HG02678 (cell line): ENCODE data around the gene PRC1.
A peak's percentile ranks its signal among the peaks of the same experiment; 100 is the strongest.

Source experiments
- ATAC-seq: cut with Tn5 transposase; IDR thresholded peaks from one replicate; pipeline ENCODE4 v1.9.1; 2021; ENCODE audit warnings: mild to moderate bottlenecking, moderate library complexity; ENCODE audit not compliant: unreplicated experiment

PRC1 gene

DNA sequence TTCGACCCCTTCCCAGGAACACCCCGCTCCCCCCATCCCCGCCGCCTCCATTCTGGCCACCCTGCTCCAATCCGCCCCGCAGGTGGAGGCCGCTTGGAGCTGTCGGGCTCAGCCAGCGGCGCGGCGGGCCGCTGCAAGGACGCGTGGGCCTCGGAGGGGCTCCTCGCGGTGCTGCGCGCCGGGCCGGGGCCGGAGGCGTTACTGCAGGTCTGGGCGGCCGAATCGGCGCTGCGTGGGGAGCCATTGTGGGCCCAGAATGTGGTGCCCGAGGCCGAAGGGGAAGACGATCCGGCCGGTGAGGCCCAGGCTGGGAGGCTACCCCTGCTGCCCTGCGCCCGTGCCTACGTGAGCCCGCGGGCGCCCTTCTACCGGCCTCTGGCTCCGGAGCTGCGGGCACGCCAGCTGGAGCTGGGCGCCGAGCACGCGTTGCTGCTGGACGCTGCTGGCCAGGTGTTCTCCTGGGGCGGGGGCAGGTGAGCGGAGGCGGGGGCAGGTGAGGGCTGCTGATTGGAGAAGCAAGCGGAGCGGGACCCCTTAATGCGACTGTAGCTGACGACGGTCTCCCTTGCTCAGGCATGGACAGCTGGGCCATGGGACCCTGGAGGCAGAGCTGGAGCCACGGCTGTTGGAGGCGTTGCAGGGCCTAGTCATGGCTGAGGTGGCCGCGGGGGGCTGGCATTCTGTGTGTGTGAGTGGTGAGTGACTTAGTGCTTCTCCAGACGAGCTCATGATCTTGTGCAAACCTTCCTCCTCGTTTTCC, 37.1 kb downstream of the PRC1 start:
- ATAC-seq: no peak

DNA sequence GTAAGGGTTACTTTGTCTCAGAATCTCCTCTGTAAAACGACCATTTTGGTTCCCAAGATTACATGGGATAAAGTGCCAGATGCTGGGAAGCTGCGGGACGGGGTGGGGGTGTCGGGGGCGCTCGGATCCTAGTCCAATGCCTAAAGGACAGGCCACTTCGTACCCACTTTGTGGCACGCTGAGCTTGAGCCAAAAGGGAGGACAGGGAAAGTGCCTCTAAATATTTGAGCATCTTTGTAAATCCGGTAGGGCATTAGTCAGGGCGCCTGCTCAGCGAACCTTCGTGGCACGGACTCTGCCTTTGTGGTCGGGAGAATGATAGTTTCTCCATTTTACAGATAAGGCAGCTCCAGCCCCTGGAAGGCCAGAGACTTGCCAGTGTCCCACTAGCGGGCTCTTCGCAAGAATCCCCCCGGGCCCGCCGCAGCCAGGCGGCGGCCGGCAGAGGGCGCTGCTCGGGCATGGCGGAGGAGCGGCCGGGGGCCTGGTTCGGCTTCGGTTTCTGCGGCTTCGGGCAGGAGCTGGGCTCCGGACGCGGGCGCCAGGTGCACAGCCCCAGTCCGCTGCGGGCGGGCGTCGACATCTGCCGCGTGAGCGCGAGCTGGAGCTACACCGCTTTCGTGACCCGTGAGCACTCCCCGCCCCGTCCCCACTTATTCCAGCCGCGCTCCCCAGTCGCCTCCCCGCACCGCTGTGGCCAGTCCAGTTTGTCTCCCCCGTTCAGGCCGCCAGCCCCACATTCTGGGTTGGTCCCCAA, 37.9 kb downstream of the PRC1 start:
- ATAC-seq: peak; percentile 38

DNA sequence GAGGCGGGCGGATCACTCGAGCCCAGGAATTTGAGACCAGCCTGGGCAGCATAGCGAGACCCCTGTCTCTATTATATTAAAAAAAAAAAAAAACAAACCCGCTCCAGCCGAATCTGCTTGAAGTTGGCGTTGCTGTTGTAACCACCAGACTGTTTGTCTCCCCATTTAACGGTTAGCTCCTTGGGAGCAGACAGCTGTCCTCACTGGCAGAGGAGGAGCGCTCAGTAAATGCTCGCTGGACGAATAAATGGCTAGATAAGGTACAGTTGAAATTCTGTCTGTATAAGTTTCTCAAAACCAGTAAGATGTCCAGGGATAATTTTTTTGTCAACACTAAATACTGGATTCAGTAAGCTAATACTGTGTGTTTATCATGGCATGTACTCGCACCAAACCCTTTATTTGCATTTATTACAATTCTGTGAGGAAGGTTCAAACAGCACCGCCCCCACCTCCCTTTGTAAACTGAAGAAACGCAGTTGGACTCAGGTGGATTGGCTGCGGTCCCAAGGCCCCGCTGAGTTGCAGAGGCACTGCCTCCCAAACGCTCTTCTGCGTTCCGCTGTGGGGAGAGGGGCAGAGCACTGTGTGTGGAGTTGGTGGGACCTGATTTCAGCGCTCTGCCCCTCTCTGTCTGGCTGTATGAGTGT, 38.6 kb downstream of the PRC1 start:
- ATAC-seq: no peak

DNA sequence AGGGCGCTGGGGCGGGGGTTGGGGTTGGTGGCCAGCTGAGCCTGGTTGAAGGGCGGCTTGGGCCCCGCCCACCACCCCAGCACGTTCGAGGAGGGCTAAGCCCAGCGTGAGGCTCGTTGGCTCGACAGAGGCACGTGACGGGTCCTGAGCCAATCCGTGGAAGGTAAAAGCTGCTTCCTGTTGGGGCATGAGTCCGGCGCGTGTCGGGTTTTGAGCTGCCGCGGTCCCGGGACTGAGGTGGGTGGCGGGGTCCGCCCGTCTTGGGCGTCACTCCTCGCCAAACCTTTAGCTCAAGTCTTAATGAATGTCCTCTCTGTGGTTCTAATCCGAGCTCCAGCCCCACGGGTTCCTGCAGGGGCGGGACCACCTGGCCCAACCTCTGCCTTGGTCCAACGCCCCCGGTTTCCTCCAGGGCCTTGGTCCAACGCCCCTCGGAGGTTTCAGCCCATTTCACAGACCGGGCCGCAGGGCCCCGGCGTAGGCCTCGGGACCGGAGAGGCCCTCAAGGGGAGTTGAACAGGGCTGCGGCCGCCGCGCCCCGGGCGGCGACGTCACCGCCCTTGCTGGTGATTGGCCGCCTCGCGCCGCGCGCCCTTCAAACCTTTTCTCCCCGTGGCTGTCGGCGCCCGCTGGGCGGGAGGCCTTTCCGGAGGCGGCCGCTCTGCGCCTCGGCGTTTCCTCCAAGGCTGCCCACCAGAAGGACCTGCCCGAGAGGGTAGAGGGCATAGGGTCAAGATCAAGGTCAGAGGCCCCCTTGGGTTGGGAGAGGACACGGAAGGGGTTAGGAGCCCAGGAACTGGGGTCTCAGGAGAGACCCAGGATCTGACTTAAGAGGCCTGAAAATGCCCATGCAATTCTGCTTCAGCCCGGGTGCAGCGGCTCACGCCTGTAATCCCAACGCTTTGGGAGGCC, 39.4 kb downstream of the PRC1 start, which contains the start of gene RCCD1:
RCCD1 (plus strand) TSS at position 173 of the 912 bp plus-strand sequence. CDS start 1,851 bp downstream, outside the sequence.
- peak; percentile 91 for ATAC-seq

DNA sequence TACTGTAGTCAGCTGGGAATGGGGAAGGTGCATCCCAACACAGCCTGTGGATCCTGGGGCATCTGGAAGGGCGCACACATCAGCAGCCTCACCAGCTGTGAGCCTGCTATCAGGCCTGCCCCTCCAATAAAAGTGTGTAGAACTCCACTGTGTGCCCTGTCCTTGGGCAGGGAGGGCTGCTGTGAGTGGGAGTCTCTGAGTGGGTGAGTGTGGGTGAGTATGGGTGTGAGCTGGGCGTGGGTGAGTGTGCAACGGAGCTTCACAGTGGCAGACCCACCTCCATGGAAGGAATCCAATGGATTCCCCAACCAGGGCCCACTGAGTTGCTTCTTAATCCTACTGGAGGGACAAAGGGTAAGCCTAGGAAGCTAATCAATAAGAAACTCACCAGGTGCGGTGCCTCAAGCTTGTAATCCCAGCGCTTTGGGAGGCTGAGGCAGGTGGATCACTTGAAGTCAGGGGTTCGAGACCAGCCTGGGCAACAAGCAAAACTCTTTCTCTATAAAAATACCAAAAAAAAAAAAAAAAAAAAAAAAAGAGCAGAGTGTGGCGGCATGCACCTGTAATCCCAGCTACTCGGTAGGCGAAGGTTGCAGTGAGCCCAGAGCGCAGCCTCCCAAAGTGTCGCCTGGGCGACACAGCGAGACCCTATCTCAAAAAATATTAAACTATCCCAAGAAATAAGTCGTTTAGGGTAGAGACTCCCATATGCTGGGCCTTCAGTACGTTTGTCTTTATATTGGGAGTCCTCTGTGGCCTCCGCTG, 40.2 kb downstream of the PRC1 start:
- ATAC-seq: no peak

DNA sequence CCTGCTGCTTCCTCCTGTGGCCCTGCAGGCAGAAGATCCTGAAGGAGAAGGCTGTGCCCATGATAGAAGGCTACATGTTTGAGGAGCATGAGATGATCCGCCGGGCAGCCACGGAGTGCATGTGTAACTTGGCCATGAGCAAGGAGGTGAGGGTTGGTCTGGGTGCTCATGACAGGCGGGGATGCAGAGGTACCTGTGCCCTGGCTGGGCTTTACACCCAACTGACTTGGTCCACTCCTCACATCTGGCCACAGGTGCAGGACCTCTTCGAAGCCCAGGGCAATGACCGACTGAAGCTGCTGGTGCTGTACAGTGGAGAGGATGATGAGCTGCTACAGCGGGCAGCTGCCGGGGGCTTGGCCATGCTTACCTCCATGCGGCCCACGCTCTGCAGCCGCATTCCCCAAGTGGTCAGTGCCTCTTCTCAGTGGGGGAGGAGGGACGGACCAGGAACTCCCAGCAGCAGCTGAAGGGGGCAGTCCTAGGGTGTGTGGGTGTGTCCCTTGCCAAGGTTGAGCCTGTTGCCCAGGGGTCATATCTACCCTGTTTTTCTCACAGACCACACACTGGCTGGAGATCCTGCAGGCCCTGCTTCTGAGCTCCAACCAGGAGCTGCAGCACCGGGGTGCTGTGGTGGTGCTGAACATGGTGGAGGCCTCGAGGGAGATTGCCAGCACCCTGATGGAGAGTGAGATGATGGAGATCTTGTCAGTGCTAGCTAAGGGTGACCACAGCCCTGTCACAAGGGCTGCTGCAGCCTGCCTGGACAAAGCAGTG, 41.2 kb downstream of the PRC1 start:
- no peak for ATAC-seq

DNA sequence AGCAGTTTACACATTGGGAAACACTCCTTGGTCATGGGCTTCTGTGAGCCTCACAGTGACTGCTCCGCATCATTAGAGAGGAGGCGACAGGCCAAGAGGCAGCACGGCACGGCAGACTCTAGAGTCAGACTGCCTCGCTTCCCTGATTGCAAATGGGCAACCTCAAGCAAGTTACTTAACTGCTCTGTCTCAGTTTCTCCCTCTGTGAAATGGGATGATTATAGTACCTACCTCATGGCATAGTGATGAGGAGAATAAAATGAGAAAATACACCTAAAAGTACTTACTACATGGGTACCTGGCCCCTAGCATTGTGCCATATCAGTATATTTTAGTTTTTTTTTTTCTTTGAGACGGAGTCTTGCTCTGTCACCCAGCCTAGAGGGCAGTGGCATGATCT, 43.7 kb downstream of the PRC1 start:
- no peak for ATAC-seq

DNA sequence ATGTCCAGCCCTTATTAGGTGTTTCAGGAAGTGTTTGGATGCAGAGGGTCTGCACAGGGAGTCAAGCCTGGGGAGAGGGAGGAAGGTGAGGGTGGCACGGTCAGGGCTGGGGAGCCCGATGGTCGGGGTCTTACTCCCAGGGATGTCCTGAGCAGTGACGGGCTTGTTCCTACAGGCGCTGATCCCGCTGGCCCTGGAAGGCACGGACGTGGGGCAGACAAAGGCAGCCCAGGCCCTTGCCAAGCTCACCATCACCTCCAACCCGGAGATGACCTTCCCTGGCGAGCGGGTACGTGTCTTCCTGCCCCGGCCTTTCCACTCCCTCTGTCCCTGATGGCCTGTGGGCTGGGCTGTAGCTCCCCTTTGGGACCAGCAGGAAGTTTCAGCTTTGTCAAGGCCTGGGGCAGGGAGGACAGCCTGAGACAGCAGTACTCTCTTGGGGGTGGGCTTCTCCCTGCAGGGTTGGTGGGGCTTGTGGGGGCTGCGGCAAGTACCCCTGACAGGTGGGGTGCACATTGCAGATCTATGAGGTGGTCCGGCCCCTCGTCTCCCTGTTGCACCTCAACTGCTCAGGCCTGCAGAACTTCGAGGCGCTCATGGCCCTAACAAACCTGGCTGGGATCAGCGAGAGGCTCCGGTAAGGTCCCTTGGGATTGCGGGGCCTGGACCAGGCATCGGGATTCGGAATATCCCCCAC, 44.2 kb downstream of the PRC1 start:
- ATAC-seq: no peak

DNA sequence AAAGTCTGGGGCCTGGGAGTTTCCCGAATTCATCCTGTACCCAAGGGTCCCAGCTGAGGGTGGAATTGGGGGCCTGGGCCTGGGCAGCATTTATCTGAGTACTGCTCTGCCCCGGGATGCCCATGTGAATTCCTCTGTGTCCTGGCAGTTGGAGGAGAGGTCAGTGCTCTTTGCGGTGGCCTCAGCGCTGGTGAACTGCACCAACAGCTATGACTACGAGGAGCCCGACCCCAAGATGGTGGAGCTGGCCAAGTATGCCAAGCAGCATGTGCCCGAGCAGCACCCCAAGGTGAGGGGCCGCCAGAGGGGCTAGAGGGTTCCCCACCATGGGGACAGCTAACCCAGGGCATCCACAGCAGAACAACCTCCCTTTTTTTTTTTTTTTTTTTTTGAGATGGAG, 45.8 kb downstream of the PRC1 start:
- no peak for ATAC-seq

DNA sequence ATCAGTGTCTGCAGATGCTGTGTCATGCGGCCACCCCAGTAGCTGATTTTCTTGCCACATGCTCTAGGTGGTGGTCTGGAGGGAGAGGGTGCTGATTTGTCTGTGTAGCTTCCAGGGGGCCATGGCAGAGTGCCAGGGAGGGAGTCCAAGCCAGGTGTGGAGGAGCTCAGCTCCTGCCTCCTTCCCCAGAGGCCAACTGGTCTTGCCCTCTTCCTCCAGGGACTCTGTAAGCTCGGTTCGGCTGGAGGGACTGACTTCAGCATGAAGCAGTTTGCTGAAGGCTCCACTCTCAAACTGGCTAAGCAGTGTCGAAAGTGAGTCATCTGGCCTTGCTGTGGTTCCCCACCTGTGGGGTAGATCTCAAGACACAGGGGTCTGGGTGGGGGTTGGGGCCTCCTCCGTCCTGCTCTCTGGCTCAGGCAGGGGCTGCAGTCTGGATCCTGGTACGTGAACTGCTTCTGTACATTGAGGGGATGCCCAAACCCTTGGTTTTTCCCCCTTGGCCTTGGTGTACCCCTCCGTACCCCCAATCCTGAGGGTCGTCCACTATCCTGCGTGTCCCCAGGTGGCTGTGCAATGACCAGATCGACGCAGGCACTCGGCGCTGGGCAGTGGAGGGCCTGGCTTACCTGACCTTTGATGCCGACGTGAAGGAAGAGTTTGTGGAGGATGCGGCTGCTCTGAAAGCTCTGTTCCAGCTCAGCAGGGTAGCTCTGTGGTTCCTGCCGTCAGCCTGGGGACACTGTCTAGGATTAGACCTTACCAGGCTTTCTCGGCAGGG, 46.6 kb downstream of the PRC1 start:
- ATAC-seq: no peak

DNA sequence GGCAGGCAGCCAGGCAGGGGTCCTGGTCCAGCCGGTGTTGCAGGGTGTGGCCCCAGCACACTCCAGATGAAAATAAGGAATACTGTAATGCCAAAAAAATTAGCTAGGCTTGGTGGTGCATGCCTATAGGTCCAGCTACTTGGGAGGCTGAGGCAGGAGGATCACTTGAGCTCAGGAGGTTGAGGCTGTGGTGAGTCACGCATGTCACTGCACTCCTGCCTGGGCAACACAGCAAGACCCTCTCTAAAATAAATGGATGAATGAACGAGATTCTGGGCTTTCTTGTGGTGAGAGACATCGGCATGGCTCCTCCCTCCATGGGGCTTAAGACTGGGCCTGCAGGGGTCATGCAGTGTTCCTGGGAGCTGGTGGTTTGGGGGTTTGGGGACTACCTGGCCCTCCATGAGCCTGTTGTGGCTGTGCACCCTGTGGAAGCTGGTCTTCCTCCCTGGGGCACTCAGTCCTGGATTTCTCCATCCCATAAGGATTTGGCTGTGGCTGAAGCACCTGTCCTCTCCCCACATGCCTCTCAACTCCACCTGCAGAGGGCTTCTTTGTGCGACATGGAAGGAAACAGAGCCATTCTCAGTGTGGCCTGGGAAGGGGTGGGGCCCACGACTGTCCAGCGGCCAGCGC, 47.3 kb downstream of the PRC1 start:
- ATAC-seq: no peak

DNA sequence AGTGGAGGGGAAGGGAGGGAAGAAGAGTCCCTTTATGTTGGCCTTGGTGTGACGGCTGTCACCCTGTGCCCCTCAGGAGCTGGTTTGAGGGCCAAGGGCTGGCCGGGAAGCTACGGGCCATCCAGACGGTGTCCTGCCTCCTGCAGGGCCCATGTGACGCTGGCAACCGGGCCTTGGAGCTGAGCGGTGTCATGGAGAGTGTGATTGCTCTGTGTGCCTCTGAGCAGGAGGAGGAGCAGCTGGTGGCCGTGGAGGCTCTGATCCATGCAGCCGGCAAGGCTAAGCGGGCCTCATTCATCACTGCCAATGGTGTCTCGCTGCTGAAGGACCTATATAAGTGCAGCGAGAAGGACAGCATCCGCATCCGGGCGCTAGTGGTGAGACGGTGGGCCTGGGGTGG, 47.8 kb downstream of the PRC1 start:
- ATAC-seq: no peak

DNA sequence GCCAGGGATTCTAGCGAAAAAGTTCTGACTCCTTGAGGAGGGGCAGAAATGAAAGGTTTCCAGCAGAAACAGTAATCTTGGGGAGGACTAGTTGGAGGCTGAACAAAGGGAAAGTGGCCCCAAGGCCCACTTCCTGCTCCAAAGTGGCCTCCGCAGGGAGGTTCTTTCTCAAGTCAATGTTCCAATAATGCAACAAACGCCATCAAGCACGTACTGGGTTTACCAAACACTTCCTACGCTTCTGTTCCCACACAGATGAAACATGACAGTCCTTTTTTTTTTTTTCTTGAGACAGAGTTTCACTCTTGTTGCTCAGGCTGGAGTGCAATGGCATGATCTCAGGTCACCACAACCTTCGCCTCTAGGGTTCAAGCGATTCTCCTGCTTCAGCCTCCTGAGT, 49.2 kb downstream of the PRC1 start:
- no peak for ATAC-seq

DNA sequence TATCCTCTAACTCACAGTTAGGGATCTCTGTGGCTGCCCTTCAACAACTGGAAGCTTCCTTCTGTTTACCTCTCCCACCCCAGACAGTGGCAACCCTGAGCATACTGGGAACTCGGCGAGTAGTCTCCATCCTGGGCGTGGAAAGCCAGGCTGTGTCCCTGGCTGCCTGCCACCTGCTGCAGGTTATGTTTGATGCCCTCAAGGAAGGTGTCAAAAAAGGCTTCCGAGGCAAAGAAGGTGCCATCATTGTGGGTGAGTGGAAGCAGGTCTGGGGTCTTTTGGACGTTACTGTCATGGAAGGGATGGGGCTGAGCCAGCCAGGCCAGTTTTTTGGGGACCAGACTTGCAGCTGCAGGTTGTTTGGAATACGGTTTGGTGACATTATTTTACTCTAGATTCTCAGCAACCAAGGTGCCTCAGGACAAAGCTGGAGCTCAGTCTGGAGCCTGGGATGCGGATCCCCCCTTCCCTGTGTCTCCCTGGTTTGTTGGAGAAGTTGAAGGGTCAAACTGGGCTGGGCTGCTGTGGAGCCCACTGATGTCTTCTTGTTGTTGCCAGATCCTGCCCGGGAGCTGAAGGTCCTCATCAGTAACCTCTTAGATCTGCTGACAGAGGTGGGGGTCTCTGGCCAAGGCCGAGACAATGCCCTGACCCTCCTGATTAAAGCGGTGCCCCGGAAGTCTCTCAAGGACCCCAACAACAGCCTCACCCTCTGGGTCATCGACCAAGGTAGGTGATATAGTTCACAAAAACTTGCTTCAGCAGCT, 51.8 kb downstream of the PRC1 start:
- ATAC-seq: no peak

DNA sequence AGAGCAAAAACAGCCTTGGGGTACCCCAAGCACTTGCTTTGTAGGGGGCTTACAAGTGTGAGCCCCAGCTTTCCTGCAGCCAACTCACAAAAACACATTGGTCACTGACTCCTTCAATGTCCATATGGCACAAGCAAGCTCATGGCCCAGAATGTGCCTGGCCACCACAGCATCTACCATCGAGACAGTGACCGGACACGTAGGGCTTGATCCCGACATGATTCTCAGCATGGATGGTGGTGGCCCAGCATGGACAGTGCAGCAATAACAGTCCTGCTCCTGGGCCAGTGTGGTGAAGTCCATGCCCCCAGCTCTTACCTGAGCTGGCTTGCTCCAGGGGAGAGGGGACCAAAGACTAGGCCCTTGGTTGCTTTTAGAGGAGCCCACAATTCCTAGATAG, 53.3 kb downstream of the PRC1 start:
- no peak for ATAC-seq

DNA sequence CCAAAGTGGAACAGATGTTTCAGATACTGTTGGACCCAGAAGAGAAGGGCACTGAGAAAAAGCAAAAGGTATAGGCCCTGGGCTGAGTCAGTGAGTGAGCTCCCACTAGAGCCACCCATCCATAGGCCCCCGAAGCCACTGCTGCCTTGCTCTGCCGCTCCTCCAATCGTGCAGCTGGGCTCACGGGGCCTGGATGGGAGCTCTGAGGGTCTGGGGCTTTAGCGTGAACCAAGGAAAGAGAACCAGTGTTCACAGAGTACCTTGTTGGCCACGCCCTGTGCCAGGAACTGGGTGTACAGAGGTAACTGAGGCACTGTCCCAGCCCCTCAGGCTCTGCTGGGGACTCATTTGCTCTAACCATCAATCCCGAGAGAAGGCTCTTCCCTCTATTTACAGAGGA, 54.6 kb downstream of the PRC1 start:
- no peak for ATAC-seq

DNA sequence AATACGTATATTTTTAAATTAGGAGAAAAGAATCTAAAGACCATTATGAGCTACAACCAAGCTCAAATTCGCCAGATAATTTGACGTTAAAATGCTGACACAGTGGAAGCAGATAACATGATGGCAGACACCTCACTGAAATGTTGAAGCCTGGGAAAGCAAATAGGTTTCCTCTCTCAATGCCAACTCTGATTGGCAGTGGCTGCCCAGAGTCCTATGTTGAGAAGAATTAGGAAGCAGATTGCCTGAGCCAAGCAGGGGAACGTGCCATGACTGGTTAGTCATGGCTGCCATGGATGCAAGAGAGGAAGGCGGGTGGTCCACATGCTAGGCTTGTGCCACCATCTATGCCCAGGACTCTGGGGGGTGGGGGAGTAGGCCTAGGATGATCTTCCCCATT, 56.1 kb downstream of the PRC1 start:
- ATAC-seq: no peak
